ENCODE results near the gene CCDC92. TPM values are rescaled to one million over a fixed set of nuclear protein-coding genes. Genes with fewer than 3 reads are reported as not detected.
"Not testable (repeated sequence)": the region's sequence is repeated elsewhere in the genome, so short reads cannot be mapped to it uniquely, and the experiment has no call there.

Gene CCDC92
- total RNA-seq, 2 experiments from 2014 or later, result 7.3 to 8.7 TPM

GRCh38 chr12:123924539-123924938 lies 48.1 kb downstream of the CCDC92 start:
- POLR2A ChIA-PET, result no interaction called here

GRCh38 chr12:123923927-123924326 lies 48.7 kb downstream of the CCDC92 start:
- POLR2A ChIA-PET, result no interaction called here

More at GRCh38 chr12:123924539-123924938, 48.1 kb downstream of the CCDC92 start:
- CTCF ChIA-PET, result interaction anchor here (0.6 kb wide), 1 partner anchor 1048 kb away, joined by 3 read pairs; no protein-coding TSS in a partner anchor

GRCh38 chr12:123923038-123923437 lies 49.6 kb downstream of the CCDC92 start:
- ChIA-PET CTCF (no interaction called here), POLR2A (no interaction called here)

More at GRCh38 chr12:123923927-123924326, 48.7 kb downstream of the CCDC92 start:
- CTCF ChIA-PET, result no interaction called here

- POLR2A ChIA-PET, result no interaction called here
- CTCF ChIA-PET, result no interaction called here
Measured at GRCh38 chr12:123919980-123920360, 52.7 kb downstream of the CCDC92 start.

GRCh38 chr12:123917337-123917850 lies 55.2 kb downstream of the CCDC92 start:
- POLR2A ChIA-PET, result no interaction called here
- CTCF ChIA-PET, result no interaction called here

GRCh38 chr12:123916729-123917128 lies 55.9 kb downstream of the CCDC92 start:
- CTCF ChIA-PET, result interaction anchor here (1.3 kb wide), 1 partner anchor 11 kb away, joined by 6 read pairs; no protein-coding TSS in a partner anchor

GRCh38 chr12:123914726-123915333 lies 57.8 kb downstream of the CCDC92 start:
- ChIA-PET CTCF (no interaction called here), POLR2A (no interaction called here)

More at GRCh38 chr12:123916729-123917128, 55.9 kb downstream of the CCDC92 start:
- POLR2A ChIA-PET, result no interaction called here

GRCh38 chr12:123912415-123913380 lies 59.9 kb downstream of the CCDC92 start:
- CTCF ChIA-PET, result no interaction called here
- POLR2A ChIA-PET, result no interaction called here

- CTCF ChIA-PET, POLR2A ChIA-PET: not testable (repeated sequence)
Measured at GRCh38 chr12:123911672-123912409, 60.8 kb downstream of the CCDC92 start.

- CTCF ChIA-PET, result interaction anchor here (0.7 kb wide), 1 partner anchor 70 kb away, joined by 3 read pairs; no protein-coding TSS in a partner anchor
- POLR2A ChIA-PET, result no interaction called here
Measured at GRCh38 chr12:123910761-123911193, 61.9 kb downstream of the CCDC92 start.

- POLR2A ChIA-PET, result no interaction called here
- CTCF ChIA-PET, result no interaction called here
Measured at GRCh38 chr12:123910057-123910456, 62.6 kb downstream of the CCDC92 start.

- CTCF ChIA-PET, result no interaction called here
Measured at GRCh38 chr12:123908884-123909725, 63.5 kb downstream of the CCDC92 start.

GRCh38 chr12:123907726-123908476 lies 64.7 kb downstream of the CCDC92 start:
- POLR2A ChIA-PET, result no interaction called here
- CTCF ChIA-PET, result no interaction called here

More at GRCh38 chr12:123908884-123909725, 63.5 kb downstream of the CCDC92 start:
- POLR2A ChIA-PET, result interaction anchor here (0.6 kb wide), 1 partner anchor 83 kb away, joined by 3 read pairs; no protein-coding TSS in a partner anchor

GRCh38 chr12:123906711-123907420 lies 65.8 kb downstream of the CCDC92 start:
- POLR2A ChIA-PET, result no interaction called here
- CTCF ChIA-PET, result no interaction called here

GRCh38 chr12:123905319-123905925 lies 67.2 kb downstream of the CCDC92 start:
- ChIA-PET CTCF (interaction anchor here (0.6 to 3.9 kb wide), 14 partner anchors 8 to 194 kb away, joined by 3 to 29 read pairs (median 4); partner anchors contain the start of gene CCDC92), POLR2A (no interaction called here)

GRCh38 chr12:123903301-123904065 lies 69.1 kb downstream of the CCDC92 start:
- ChIA-PET CTCF (interaction anchor here (3.9 kb wide), 1 partner anchor 81 kb away, joined by 29 read pairs; no protein-coding TSS in a partner anchor), POLR2A (no interaction called here)
